ENCODE measurements around the gene AGPAT4.
"Not testable (repeated sequence)": the region's sequence is repeated elsewhere in the genome, so short reads cannot be mapped to it uniquely, and the experiment has no call there.

Gene AGPAT4

GRCh38 chr6:161138543-161139303 is 135.1 kb downstream of the AGPAT4 start:
- no peak for DNase-seq (ENCODE audit: low read depth in 2 of 2)

- no peak for DNase-seq (ENCODE audit: low read depth in 2 of 2)
Observed at GRCh38 chr6:161137839-161138542, 135.9 kb downstream of the AGPAT4 start.

GRCh38 chr6:161137320-161137719 is 136.5 kb downstream of the AGPAT4 start:
- no peak for DNase-seq (ENCODE audit: low read depth in 2 of 2)

GRCh38 chr6:161136655-161137054 is 137.2 kb downstream of the AGPAT4 start:
- DNase-seq (ENCODE audit: low read depth in 2 of 2): no peak

GRCh38 chr6:161135695-161136591 is 137.9 kb downstream of the AGPAT4 start:
- no peak for DNase-seq (ENCODE audit: low read depth in 2 of 2)

GRCh38 chr6:161134550-161135298 is 139.1 kb downstream of the AGPAT4 start:
- DNase-seq (ENCODE audit: low read depth in 2 of 2): no peak

GRCh38 chr6:161133963-161134362 is 139.9 kb downstream of the AGPAT4 start:
- DNase-seq (ENCODE audit: low read depth in 2 of 2): no peak

GRCh38 chr6:161132384-161132783 is 141.5 kb downstream of the AGPAT4 start:
- DNase-seq (ENCODE audit: low read depth in 2 of 2): no peak

- no peak for DNase-seq (ENCODE audit: low read depth in 2 of 2)
Observed at GRCh38 chr6:161130967-161131766, 142.7 kb downstream of the AGPAT4 start.

GRCh38 chr6:161130541-161130940 is 143.3 kb downstream of the AGPAT4 start:
- no peak for DNase-seq (ENCODE audit: low read depth in 2 of 2)

- DNase-seq (ENCODE audit: low read depth in 2 of 2): no peak
Observed at GRCh38 chr6:161128680-161129196, 145.1 kb downstream of the AGPAT4 start.

- DNase-seq (ENCODE audit: low read depth in 2 of 2): no peak
Observed at GRCh38 chr6:161128230-161128629, 145.6 kb downstream of the AGPAT4 start.

- no peak for DNase-seq (ENCODE audit: low read depth in 2 of 2)
Observed at GRCh38 chr6:161127071-161127740, 146.7 kb downstream of the AGPAT4 start.

- no peak for DNase-seq (ENCODE audit: low read depth in 2 of 2)
Observed at GRCh38 chr6:161125591-161125990, 148.3 kb downstream of the AGPAT4 start.

- DNase-seq (ENCODE audit: low read depth in 2 of 2): not testable (repeated sequence)
Observed at GRCh38 chr6:161123319-161123718, 150.5 kb downstream of the AGPAT4 start.

GRCh38 chr6:161117942-161118341 is 155.9 kb downstream of the AGPAT4 start:
- no peak for DNase-seq (ENCODE audit: low read depth in 2 of 2)

- DNase-seq (ENCODE audit: low read depth in 2 of 2): no peak
Observed at GRCh38 chr6:161117308-161117707, 156.6 kb downstream of the AGPAT4 start.

GRCh38 chr6:161116554-161116953 is 157.3 kb downstream of the AGPAT4 start:
- no peak for DNase-seq (ENCODE audit: low read depth in 2 of 2)

- no peak for DNase-seq (ENCODE audit: low read depth in 2 of 2)
Observed at GRCh38 chr6:161115468-161115867, 158.4 kb downstream of the AGPAT4 start.

GRCh38 chr6:161111261-161111660 is 162.6 kb downstream of the AGPAT4 start:
- no peak for DNase-seq (ENCODE audit: low read depth in 2 of 2)
